HG03469 (cell line): ENCODE measurements around the gene ZNF606.
"Not testable (repeated sequence)": the region's sequence is repeated elsewhere in the genome, so short reads cannot be mapped to it uniquely, and the experiment has no call there.

Source experiments
- ATAC-seq: cut with Tn5 transposase; IDR thresholded peaks from one replicate; pipeline ENCODE4 v1.9.1; 2021; ENCODE audit warnings: mild to moderate bottlenecking, moderate library complexity, moderate number of reproducible peaks; ENCODE audit not compliant: unreplicated experiment

The ZNF606 gene

DNA sequence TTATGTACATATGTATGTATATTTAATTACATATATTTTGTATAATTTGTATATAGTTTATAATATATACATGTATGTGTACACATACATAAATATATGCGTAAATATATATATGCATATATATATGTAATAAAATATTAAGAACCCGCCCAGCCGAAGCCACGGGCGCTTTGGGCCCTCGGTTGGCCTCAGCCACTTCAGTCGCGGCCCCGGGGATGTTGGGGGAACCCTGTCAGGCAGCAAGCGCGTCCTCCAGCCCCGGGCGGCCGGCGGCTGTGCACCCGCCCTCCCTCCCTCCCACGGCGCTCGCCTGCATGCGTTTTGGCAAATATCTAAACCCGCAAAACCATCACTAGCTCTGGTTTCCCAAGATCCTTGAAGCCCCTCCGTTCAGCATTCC, 7.9 kb upstream of the ZNF606 start:
- no peak for ATAC-seq

DNA sequence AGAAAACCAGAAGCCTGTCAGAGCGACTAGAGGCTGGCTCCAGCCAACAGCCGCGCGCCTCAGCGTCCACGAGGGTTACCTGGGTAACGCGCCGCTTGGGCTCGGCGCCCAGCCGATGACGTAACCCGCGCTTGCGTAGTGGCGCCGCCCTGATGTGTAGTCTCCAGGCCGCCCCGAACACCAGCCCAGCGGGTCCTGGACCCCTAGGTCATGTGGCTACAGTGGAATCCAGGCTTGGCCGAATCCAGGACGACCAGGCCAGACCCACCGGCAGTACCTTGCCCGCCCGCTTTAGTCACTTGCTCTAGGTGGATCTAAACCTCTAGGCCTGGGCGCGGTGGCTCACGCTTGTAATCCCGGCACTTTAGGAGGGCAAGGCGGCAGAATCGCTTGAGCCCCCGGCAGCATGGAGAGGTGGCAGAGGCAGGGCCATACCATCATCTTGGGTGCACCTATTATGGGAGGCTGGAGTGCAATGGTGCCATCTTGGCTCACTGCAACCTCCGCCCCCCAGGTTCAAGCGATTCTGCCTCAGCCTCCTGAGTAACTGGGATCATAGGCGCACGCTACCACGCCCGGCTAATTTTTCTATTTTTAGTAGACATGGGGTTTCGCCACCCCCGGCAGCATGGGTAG, 7.2 kb upstream of the ZNF606 start:
- no peak for ATAC-seq

- ATAC-seq, result no peak
Measured at GRCh38 chr19:58009301-58009665, 6.7 kb upstream of the ZNF606 start.

DNA sequence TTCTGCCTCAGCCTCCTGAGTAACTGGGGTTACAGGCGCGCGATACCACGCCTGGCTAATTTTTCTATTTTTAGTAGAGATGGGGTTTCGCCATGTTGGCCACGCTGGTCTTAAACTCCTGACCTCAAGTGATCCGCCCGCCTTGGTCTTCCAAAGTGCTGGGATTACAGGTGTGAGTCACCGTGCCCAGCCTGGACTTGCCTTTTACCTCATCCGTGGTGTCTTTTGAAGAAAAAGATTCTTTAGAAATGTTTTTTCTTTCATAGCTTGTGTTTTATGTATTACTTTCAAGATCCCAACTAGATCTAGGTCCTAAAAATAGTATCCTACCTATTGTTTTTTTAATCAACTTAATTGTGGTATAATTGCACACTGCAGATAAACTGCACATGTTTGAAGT, 6.3 kb upstream of the ZNF606 start:
- not testable (repeated sequence) for ATAC-seq

DNA sequence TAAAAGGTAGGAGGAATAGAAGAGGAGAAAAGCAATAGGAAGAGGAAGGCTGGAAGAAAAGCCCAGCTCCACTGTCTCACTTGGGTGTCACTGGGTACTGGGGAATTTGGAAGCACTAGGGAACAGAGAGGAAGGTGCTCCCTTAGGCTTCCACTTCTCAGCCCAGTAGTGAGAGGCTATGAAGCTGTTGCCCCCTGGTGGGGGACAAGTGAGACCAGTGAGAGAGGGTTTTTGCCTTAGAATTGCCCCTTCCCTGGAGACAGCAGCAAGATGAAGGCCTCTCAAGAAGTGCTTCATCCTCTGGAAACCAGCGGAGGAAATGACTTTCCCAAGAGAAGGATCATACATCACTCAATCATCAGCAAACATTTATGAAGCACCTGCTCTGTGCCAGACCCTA, 4.7 kb upstream of the ZNF606 start:
- no peak for ATAC-seq

- ATAC-seq, result no peak
Measured at GRCh38 chr19:58003174-58003828, 681 bp upstream of the ZNF606 start.

DNA sequence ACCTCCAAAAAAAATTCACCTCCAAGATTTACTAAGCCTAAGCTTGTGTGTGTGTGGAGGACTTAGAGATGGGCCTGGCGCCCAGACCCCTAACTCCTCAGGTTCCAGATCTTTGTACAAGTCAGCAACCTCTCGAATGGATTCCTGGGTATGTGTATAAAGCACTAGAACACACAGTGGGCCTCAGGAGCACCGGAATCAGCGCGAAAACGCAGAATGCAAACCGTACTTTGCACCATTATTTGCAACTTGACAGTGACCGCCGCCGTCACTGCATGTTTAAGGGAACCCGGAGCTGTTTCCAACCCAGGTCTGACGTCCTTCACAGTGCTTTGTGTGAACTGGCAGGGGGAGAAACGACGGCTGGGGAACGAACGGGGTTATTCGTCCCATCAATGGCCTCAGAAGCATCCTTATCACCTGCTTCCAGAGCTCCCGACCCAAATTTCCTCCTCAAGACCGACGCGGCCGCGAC, 688 bp downstream of the ZNF606 start:
- ATAC-seq, result no peak

DNA sequence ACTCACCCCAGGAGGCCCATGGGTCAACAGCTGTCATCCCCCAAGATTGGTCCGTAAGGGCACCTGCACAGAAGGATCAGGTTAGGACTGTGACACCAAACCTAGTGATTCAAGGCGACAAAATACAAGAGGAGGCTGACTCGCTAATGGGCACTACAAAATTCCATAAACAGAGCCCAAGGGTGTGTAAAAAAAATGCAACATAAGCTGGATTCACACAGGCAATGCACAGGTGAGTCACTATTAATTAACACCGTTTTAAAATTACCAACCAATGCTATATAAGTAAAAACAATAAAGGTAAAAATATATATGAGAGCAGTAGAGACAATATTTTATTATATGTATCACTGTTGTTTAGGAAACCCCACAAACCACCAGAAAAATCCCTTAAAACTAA, 1.9 kb downstream of the ZNF606 start:
- no peak for ATAC-seq

- no peak for ATAC-seq
Measured at GRCh38 chr19:57992841-57993240, 9.8 kb downstream of the ZNF606 start.

- ATAC-seq, result no peak
Measured at GRCh38 chr19:57978586-57979289, 23.9 kb downstream of the ZNF606 start.

GRCh38 chr19:57974434-57974833, 28.2 kb downstream of the ZNF606 start, which contains the start of gene C19orf18:
Gene C19orf18 (minus strand): TSS chr19:57974534. CDS start chr19:57974432, 102 bp downstream.
- no peak for ATAC-seq

GRCh38 chr19:57964761-57965160, 37.9 kb downstream of the ZNF606 start:
- no peak for ATAC-seq

DNA sequence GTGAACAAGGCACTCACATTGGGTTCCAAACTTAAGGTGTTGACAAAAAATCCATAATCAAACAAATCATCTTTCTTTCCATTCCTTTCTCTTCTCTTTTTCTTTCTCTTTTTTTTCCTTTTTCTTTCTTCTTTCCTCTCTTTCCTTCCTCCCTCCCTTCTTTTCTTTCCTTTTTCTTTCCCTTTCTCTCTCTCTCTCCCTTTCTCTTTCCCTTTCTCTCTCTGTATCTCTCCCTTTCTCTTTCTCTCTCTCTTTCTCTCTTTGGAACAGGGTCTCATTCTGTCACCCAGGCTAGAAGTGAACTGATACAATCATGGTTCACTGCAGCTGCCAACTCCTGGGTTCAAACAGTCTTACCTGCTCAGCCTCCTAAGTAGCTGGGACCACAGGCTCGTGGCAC, 40.8 kb downstream of the ZNF606 start:
- ATAC-seq, result no peak

DNA sequence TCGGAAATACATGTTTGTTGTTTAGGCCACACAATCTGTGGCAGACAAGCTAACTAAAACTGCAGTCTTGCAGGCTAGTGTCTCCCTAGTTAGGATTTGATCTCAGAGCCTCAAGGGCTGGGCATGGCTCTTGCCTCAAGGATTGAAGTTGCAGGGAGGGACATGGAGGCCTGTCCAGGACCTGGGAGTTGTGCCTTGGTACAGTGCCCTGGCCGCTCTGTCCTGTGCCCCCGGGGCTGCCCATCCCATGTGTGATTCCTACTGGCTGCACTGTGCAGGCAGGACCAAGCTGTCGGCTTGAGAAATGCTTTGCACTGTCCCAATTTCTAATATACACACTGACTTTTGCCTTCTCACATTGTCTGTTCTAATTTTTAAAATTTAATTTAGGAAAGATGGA, 47.6 kb downstream of the ZNF606 start:
- ATAC-seq, result no peak

DNA sequence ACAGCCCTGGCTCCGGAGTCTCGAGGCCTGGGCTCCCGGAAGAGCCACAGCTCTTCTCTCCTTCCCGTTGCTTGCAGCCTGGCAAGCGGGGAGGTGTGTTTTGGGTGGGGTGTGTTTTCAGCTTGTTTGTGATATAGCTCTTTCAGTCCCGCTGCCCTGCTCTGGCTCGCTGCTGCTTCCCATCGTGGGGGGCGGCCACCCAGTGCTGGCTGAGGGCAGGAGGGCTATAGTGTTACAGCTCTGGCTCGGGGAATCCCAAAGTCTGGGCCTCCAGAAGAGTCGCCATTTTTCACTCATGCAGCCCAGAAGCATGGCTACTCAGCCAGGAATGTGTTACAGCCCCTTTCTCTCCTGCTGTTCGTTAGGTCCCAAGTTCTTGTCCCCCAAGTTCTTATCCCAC, 52.9 kb downstream of the ZNF606 start:
- ATAC-seq, result no peak

DNA sequence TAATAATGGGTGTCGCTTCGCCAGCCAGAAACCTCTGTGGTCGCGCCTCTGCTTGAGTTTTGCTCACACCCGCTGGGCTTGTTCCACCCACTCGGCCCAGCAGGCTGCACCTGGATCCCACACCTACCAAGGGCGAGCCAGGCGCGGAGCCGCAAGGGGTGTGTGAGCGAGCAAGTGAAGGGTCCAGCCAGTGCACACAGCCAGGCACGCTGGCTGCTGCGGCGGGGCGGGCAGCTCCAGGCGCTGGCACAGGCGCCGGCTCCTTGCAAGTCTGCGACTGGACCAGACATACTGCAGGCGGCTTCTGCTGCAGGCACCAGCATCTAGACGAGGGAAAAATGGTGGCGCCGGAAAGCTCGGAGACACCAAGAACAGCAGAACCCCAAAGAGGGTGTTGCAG, 53.3 kb downstream of the ZNF606 start:
- no peak for ATAC-seq

DNA sequence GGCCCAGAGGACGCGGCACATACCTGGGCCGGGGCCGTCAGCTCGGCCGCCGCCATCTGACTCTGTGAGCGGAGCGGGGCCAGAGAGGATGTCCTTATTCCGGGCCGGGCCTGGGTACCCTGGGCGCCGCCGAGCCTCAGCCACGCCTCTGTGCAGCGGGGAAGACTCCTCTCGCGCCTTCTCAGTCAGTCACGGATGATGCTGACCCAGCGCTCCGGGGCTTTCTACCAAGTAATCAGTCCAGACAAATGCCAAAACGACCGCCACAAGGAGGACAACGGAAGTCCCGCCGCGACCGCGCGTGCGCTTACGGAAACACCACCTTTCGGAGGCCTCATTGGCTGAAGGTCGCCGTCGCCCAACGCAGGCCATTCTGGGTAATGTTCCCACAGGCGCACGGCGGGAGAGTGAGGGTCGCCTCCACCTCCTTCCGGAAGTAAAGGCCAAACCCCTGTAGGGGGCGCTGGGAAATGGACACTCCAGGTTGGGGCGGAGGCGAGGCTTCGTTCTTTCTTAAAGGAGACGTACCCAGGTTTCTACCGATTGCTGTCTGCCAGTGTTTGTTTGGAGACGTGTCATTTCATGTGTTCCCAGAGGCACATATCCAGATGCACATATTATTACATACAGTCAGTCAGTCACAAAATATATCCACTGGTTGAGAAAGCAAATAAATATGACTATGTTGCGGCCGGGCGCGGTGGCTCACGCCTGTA, 55.0 kb downstream of the ZNF606 start, which contains the start of gene ZNF256:
Gene ZNF256, minus strand, starts transcription at position 288 of the 716 bp plus-strand sequence. Its CDS starts 232 bp downstream, at position 56.
- peak; percentile 59 for ATAC-seq

DNA sequence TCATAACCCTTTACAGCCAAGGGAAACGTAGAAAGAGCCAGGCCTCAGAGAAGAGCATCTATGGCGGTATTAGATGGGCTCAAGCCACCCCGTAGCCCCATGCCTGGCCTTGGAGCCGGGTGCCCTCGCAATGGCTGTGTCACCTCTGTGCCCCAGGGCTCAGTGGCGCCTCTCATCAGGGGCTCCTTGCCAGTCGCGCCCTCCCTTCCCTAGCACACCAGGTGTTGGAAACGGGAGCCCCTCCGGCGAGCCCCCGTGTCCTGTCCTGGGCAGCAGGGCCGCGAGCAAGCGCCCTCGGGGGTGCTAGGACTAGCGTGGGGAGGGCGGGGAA, 55.6 kb downstream of the ZNF606 start:
- no peak for ATAC-seq

- no peak for ATAC-seq
Measured at GRCh38 chr19:57946316-57946715, 56.3 kb downstream of the ZNF606 start.

GRCh38 chr19:57941593-57941992, 61.0 kb downstream of the ZNF606 start:
- ATAC-seq, result no peak

GRCh38 chr19:57935731-57936130, 66.9 kb downstream of the ZNF606 start:
- no peak for ATAC-seq
